IMR-90 (cell line): ENCODE measurements around the gene DNAH8. TPM values are rescaled to one million over a fixed set of nuclear protein-coding genes. Genes with fewer than 3 reads are reported as not detected.

Experiments
- ATAC-seq: fragments of 200-7000 bp; cut with Tn5 transposase; 2 replicates; pipeline ENCODE4 v1.9.1; 2020; ENCODE audit warnings: low read depth, mild to moderate bottlenecking, moderate library complexity
- BruUV-seq: library from RNA; stranded (reverse); fragments of 400-500 nt; replicated peaks from 2 replicates; lab custom pipeline; 2021; lab: Mats Ljungman, UMichigan
- CTCF ChIA-PET: fragments of 300-600 bp; formaldehyde crosslinking; extraction: SDS; loops from one replicate; lab custom pipeline; 2021; ENCODE audit warnings: antibody characterized with exemption; lab: Yijun Ruan, JAX
- POLR2A ChIA-PET: fragments of 300-600 bp; sonication (Branson Sonifier 250); formaldehyde crosslinking; loops from one replicate; lab custom pipeline; 2022; ENCODE audit warnings: antibody characterized with exemption; ENCODE audit not compliant: unreplicated experiment; lab: Charles Lee
- DNase-seq: peaks from one replicate; pipeline ENCODE4 v3.0.0; 2013
- H2AFZ ChIP-seq: replicated peaks from 2 replicates; pipeline ENCODE3; 2013; ENCODE audit warnings: low read length, mild to moderate bottlenecking; ENCODE audit not compliant: poor library complexity
- H2AK5ac ChIP-seq: 2 replicates; pipeline ENCODE4 v1.6.1; 2013; ENCODE audit warnings: low read depth, low read length, inconsistent platforms
- H2AK9ac ChIP-seq: replicated peaks from 2 replicates; pipeline ENCODE3; 2013; ENCODE audit warnings: mild to moderate bottlenecking, low read depth, low read length, moderate library complexity; ENCODE audit not compliant: poor library complexity
- H2BK120ac ChIP-seq: 2 replicates; pipeline ENCODE4 v1.6.1; 2013; ENCODE audit warnings: low read depth, low read length, inconsistent platforms
- H2BK15ac ChIP-seq: 3 replicates; pipeline ENCODE4 v1.6.1; 2013; ENCODE audit warnings: low read depth, low read length, inconsistent platforms
- H2BK20ac ChIP-seq: 2 replicates; pipeline ENCODE4 v1.6.1; 2013; ENCODE audit warnings: low read depth, mild to moderate bottlenecking, inconsistent platforms, low read length, moderate library complexity
- H2BK5ac ChIP-seq: 2 replicates; pipeline ENCODE4 v1.6.1; 2013; ENCODE audit warnings: mild to moderate bottlenecking, low read depth, low read length, inconsistent platforms; ENCODE audit not compliant: poor library complexity, severe bottlenecking
- H3K14ac ChIP-seq: replicated peaks from 2 replicates; pipeline ENCODE4 v1.6.1; 2013; ENCODE audit warnings: low read depth, low read length, inconsistent platforms
- H3K18ac ChIP-seq: 2 replicates; pipeline ENCODE4 v1.6.1; 2013; ENCODE audit warnings: low read depth, low read length, control low read depth
- H3K23ac ChIP-seq: 2 replicates; pipeline ENCODE4 v1.6.1; 2013; ENCODE audit warnings: low read depth, low read length, inconsistent platforms
- H3K27ac ChIP-seq: 2 replicates; pipeline ENCODE4 v1.5.1; 2013; ENCODE audit warnings: mild to moderate bottlenecking, control low read depth, low read length; ENCODE audit not compliant: insufficient read depth
- H3K27me3 ChIP-seq: 2 replicates; pipeline ENCODE4 v1.6.1; 2013; ENCODE audit warnings: low read length; ENCODE audit not compliant: control insufficient read depth, insufficient read depth
- H3K36me3 ChIP-seq: 2 replicates; pipeline ENCODE4 v1.6.1; 2013; ENCODE audit warnings: low read length, mixed read lengths; ENCODE audit not compliant: control insufficient read depth, insufficient read depth
- H3K4ac ChIP-seq: 2 replicates; pipeline ENCODE4 v1.6.1; 2013; ENCODE audit warnings: low read depth, low read length, inconsistent platforms
- H3K4me1 ChIP-seq: 2 replicates; pipeline ENCODE4 v1.6.1; 2013; ENCODE audit warnings: low read length, mixed read lengths; ENCODE audit not compliant: control insufficient read depth, insufficient read depth
- H3K4me2 ChIP-seq: 2 replicates; pipeline ENCODE4 v1.6.1; 2013; ENCODE audit warnings: low read depth, mild to moderate bottlenecking, control low read depth, low read length, moderate library complexity
- H3K4me3 ChIP-seq: 2 replicates; pipeline ENCODE4 v1.5.1; 2013; ENCODE audit warnings: low read depth, mild to moderate bottlenecking, control low read depth, low read length, moderate library complexity; ENCODE audit not compliant: insufficient read depth
- H3K56ac ChIP-seq: 2 replicates; pipeline ENCODE4 v1.6.1; 2013; ENCODE audit warnings: low read length, inconsistent platforms; ENCODE audit not compliant: insufficient read depth; ENCODE audit errors: extremely low read depth
- H3K79me1 ChIP-seq, 2 experiments: 2 replicates each; pipeline ENCODE4 v1.6.1; 2013; ENCODE audit warnings: low read length in 2 of 2, inconsistent platforms in 1 of 2, low read depth in 1 of 2
- H3K9ac ChIP-seq: 2 replicates; pipeline ENCODE4 v1.6.1; 2013; ENCODE audit warnings: low read depth, low read length, control low read depth
- H3K9me1 ChIP-seq: 2 replicates; pipeline ENCODE4 v1.6.1; 2013; ENCODE audit warnings: low read length, inconsistent platforms; ENCODE audit not compliant: insufficient read depth
- H3K9me3 ChIP-seq: 2 replicates; pipeline ENCODE4 v1.6.1; 2013; ENCODE audit warnings: low read length; ENCODE audit not compliant: control insufficient read depth, insufficient read depth
- H4K20me1 ChIP-seq: 2 replicates; pipeline ENCODE4 v1.6.1; 2013; ENCODE audit warnings: low read length, inconsistent platforms; ENCODE audit not compliant: insufficient read depth
- H4K5ac ChIP-seq: 2 replicates; pipeline ENCODE4 v1.6.1; 2013; ENCODE audit warnings: mild to moderate bottlenecking, low read depth, low read length, control low read depth
- H4K8ac ChIP-seq, 2 experiments: 2 replicates each; pipeline ENCODE4 v1.6.1; 2013; ENCODE audit warnings: low read depth in 2 of 2, low read length in 2 of 2, control low read depth in 1 of 2, inconsistent platforms in 1 of 2
- H4K91ac ChIP-seq: 2 replicates; pipeline ENCODE4 v1.6.1; 2013; ENCODE audit warnings: low read depth, low read length, inconsistent platforms; ENCODE audit not compliant: insufficient read depth
- BHLHE40 ChIP-seq: fragments of 150-350 bp; IDR thresholded peaks from 2 replicates; pipeline ENCODE4 v1.6.1; 2016; ENCODE audit warnings: mild to moderate bottlenecking, low read depth, low read length
- CEBPB ChIP-seq: IDR thresholded peaks from 2 replicates; pipeline ENCODE4 v1.6.1; 2012; ENCODE audit warnings: low read depth, low read length, improper control_type of control experiment
- CHD1 ChIP-seq: IDR thresholded peaks from 2 replicates; pipeline ENCODE4 v1.6.1; 2012; ENCODE audit warnings: low read depth, low read length, improper control_type of control experiment
- FOS ChIP-seq: fragments of 150-350 bp; IDR thresholded peaks from 2 replicates; pipeline ENCODE4 v1.6.1; 2016; ENCODE audit warnings: low read depth, low read length
- MAFK ChIP-seq: IDR thresholded peaks from 2 replicates; pipeline ENCODE4 v1.6.1; 2012; ENCODE audit warnings: low read depth, low read length, improper control_type of control experiment
- MAZ ChIP-seq: IDR thresholded peaks from 2 replicates; pipeline ENCODE4 v1.6.1; 2012; ENCODE audit warnings: low read depth, mild to moderate bottlenecking, low read length, improper control_type of control experiment, moderate library complexity, borderline replicate concordance
- MXI1 ChIP-seq: IDR thresholded peaks from 2 replicates; pipeline ENCODE4 v1.6.1; 2012; ENCODE audit warnings: low read depth, mild to moderate bottlenecking, low read length, moderate library complexity, borderline replicate concordance
- NFE2L2 ChIP-seq: fragments of 150-350 bp; IDR thresholded peaks from 2 replicates; pipeline ENCODE4 v1.6.1; 2016; ENCODE audit warnings: low read depth, mild to moderate bottlenecking, low read length
- POLR2A ChIP-seq: IDR thresholded peaks from 2 replicates; pipeline ENCODE4 v1.6.1; 2012; ENCODE audit warnings: mild to moderate bottlenecking, low read depth, low read length
- RAD21 ChIP-seq: IDR thresholded peaks from 2 replicates; pipeline ENCODE4 v1.6.1; 2012; ENCODE audit warnings: low read length, improper control_type of control experiment
- RCOR1 ChIP-seq: IDR thresholded peaks from 2 replicates; pipeline ENCODE4 v1.6.1; 2012; ENCODE audit warnings: mild to moderate bottlenecking, low read length, improper control_type of control experiment; ENCODE audit not compliant: insufficient replicate concordance
- RFX5 ChIP-seq: IDR thresholded peaks from 2 replicates; pipeline ENCODE4 v1.8.0; 2012; ENCODE audit warnings: low read depth, mild to moderate bottlenecking, low read length, moderate library complexity
- SMC3 ChIP-seq: fragments of 150-350 bp; IDR thresholded peaks from 2 replicates; pipeline ENCODE4 v1.6.1; 2016; ENCODE audit warnings: low read depth, mild to moderate bottlenecking, antibody characterized with exemption, low read length, moderate library complexity
- dilution Hi-C: fragments of 300-500 bp; cut with HindIII; formaldehyde crosslinking; loops from one replicate; pipeline ENCODE4 v1.14.3; 2018; ENCODE audit warnings: low sequenced_read_pairs; ENCODE audit not compliant: unreplicated experiment
- in situ Hi-C: fragments of 300-500 bp; cut with MboI; formaldehyde crosslinking; loops from 3 replicates; pipeline ENCODE4 v1.14.3; 2019; ENCODE audit warnings: low sequenced_read_pairs, inconsistent platforms, mixed read lengths
- intact Hi-C: fragments of 100-400 bp; cut with micrococcal nuclease; formaldehyde crosslinking; loops from 2 replicates; pipeline ENCODE4 v1.10.0; 2022
- polyA plus RNA-seq, 3 experiments: library from polyadenylated mRNA; depleted of rRNA; stranded (reverse); fragments of >200 nt; gene quantifications; 2 replicates each; pipeline ENCODE4 v1.2.3, GENCODE V29; 2012; ENCODE audit warnings: low replicate concordance in 1 of 3
- total RNA-seq: library from RNA; depleted of rRNA; stranded (reverse); fragments of >200 nt; gene quantifications from 2 replicates; pipeline ENCODE4 v1.2.3, GENCODE V29; 2012
- TF ChIP-seq, protein P1 (sequence below): conservative IDR thresholded peaks from 2 replicates; pipeline ENCODE4 v1.5.1; 2012; ENCODE audit warnings: mild to moderate bottlenecking, low read depth, low read length, improper control_type of control experiment
- TF ChIP-seq, protein P2 (sequence below): fragments of 150-350 bp; IDR thresholded peaks from 2 replicates; pipeline ENCODE4 v1.6.1; 2017; ENCODE audit warnings: mild to moderate bottlenecking, antibody characterized with exemption, low read length, low read depth
- TF ChIP-seq, protein P3 (sequence below): fragments of 150-350 bp; IDR thresholded peaks from 2 replicates; pipeline ENCODE4 v1.6.1; 2016; ENCODE audit warnings: low read depth, mild to moderate bottlenecking, low read length, moderate library complexity, borderline replicate concordance

Gene DNAH8
- total and polyA plus RNA-seq, 2 of the 4 experiments (the other 2 are of a cell fraction), result not detected

GRCh38 chr6:38987503-38987902, 272.4 kb downstream of the DNAH8 start:
- Histone ChIP-seq H2BK20ac (no peak overlapping the region), H3K56ac (no peak overlapping the region), H3K4me1 (no peaks in the 10 kb centered on the region), H4K8ac (no peak overlapping the region), H3K27me3 (no peaks in the 10 kb centered on the region), H3K36me3 (no peaks in the 10 kb centered on the region), H3K9me1 (no peaks in the 10 kb centered on the region), H3K14ac (no peak overlapping the region), H3K18ac (no peak overlapping the region), H2AK9ac (no peak overlapping the region), H3K79me1 (no peaks in the 10 kb centered on the region), H2BK15ac (no peak overlapping the region), H3K4me3 (no peak overlapping the region), H3K27ac (no peak overlapping the region), H2AK5ac (no peak overlapping the region), H3K4ac (no peak overlapping the region), H2BK120ac (no peak overlapping the region), H4K91ac (no peak overlapping the region), H4K20me1 (no peaks in the 10 kb centered on the region), H3K9ac (no peak overlapping the region), H3K23ac (no peak overlapping the region), H4K5ac (no peak overlapping the region), H2AFZ (no peak overlapping the region), H3K4me2 (no peak overlapping the region), H2BK5ac (no peak overlapping the region), H3K9me3 (no peaks in the 10 kb centered on the region)
- POLR2A ChIA-PET, result no interaction called here
- intact Hi-C loops (no loop called here), dilution Hi-C loops (no loop called here), in situ Hi-C loops (no loop called here)
- CTCF ChIA-PET, result no interaction called here
- TF ChIP-seq, protein P1, sequence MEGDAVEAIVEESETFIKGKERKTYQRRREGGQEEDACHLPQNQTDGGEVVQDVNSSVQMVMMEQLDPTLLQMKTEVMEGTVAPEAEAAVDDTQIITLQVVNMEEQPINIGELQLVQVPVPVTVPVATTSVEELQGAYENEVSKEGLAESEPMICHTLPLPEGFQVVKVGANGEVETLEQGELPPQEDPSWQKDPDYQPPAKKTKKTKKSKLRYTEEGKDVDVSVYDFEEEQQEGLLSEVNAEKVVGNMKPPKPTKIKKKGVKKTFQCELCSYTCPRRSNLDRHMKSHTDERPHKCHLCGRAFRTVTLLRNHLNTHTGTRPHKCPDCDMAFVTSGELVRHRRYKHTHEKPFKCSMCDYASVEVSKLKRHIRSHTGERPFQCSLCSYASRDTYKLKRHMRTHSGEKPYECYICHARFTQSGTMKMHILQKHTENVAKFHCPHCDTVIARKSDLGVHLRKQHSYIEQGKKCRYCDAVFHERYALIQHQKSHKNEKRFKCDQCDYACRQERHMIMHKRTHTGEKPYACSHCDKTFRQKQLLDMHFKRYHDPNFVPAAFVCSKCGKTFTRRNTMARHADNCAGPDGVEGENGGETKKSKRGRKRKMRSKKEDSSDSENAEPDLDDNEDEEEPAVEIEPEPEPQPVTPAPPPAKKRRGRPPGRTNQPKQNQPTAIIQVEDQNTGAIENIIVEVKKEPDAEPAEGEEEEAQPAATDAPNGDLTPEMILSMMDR, result no peak
- TF ChIP-seq NFE2L2, result no peak
- TF ChIP-seq POLR2A, result no peak
- no peak for TF ChIP-seq RFX5
- no peak for TF ChIP-seq RCOR1
- TF ChIP-seq CEBPB, result no peak
- no peak for TF ChIP-seq SMC3
- no peak for TF ChIP-seq MXI1
- TF ChIP-seq CHD1, result no peak
- TF ChIP-seq, protein P2, sequence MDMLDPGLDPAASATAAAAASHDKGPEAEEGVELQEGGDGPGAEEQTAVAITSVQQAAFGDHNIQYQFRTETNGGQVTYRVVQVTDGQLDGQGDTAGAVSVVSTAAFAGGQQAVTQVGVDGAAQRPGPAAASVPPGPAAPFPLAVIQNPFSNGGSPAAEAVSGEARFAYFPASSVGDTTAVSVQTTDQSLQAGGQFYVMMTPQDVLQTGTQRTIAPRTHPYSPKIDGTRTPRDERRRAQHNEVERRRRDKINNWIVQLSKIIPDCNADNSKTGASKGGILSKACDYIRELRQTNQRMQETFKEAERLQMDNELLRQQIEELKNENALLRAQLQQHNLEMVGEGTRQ, result no peak
- no peak for TF ChIP-seq MAFK
- TF ChIP-seq, protein P3, sequence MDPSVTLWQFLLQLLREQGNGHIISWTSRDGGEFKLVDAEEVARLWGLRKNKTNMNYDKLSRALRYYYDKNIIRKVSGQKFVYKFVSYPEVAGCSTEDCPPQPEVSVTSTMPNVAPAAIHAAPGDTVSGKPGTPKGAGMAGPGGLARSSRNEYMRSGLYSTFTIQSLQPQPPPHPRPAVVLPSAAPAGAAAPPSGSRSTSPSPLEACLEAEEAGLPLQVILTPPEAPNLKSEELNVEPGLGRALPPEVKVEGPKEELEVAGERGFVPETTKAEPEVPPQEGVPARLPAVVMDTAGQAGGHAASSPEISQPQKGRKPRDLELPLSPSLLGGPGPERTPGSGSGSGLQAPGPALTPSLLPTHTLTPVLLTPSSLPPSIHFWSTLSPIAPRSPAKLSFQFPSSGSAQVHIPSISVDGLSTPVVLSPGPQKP, result no peak
- no peak for TF ChIP-seq FOS
- TF ChIP-seq MAZ, result no peak
- TF ChIP-seq RAD21, result no peak
- TF ChIP-seq BHLHE40, result no peak
- BruUV-seq, result no TSS peak
- DNase-seq, result no peak
- ATAC-seq, result no peak
